HEK293 (cell line): Measurements from ENCODE around the gene PLPP6.

Experiments used
- CTCF ChIA-PET: fragments of 350-600 bp; formaldehyde crosslinking; extraction: SDS; loops from one replicate; lab custom pipeline; 2021; ENCODE audit warnings: antibody characterized with exemption; lab: Yijun Ruan, JAX
- POLR2A ChIA-PET: fragments of 300-600 bp; formaldehyde crosslinking; extraction: SDS; loops from one replicate; lab custom pipeline; 2020; ENCODE audit warnings: antibody characterized with exemption, inconsistent platforms; lab: Yijun Ruan, JAX
- H3K27ac ChIP-seq: fragments of 200-500 bp; sonication (Bioruptor generic); 2 replicates; pipeline ENCODE4 v1.5.1; 2014; ENCODE audit warnings: low read depth, low read length, control low read depth, inconsistent platforms; ENCODE audit errors: extremely low read depth
- H3K36me3 ChIP-seq, 2 experiments: fragments of 200-500 bp in 1 of 2; sonication (Bioruptor generic) in 1 of 2; 1 replicate in 1 of 2; 2 replicates in 1 of 2; pipeline ENCODE4 v1.5.1; 2014 to 2017; ENCODE audit warnings: inconsistent platforms in 2 of 2, low read length in 2 of 2; ENCODE audit not compliant: control insufficient read depth in 2 of 2, insufficient read depth in 1 of 2
- H3K4me1 ChIP-seq: fragments of 200-500 bp; sonication (Bioruptor generic); 2 replicates; pipeline ENCODE4 v1.5.1; 2014; ENCODE audit warnings: mild to moderate bottlenecking, low read length, inconsistent platforms; ENCODE audit not compliant: control insufficient read depth, insufficient read depth
- H3K4me3 ChIP-seq: 2 replicates; pipeline ENCODE4 v1.5.1; 2011; ENCODE audit warnings: low read depth, mild to moderate bottlenecking, control low read depth, low read length, moderate library complexity
- H3K9me3 ChIP-seq: fragments of 200-500 bp; sonication (Bioruptor generic); 2 replicates; pipeline ENCODE4 v1.5.1; 2014; ENCODE audit warnings: low read depth, low read length, inconsistent platforms; ENCODE audit not compliant: control insufficient read depth, insufficient read depth
- EGR2 ChIP-seq: fragments of 450-650 bp; formaldehyde crosslinking; IDR thresholded peaks from 2 replicates; pipeline ENCODE4 v1.5.1; 2016; ENCODE audit warnings: low read depth, missing biosample characterization, missing genetic modification characterization
- KLF10 ChIP-seq: fragments of 450-650 bp; IDR thresholded peaks from 2 replicates; pipeline ENCODE4 v1.5.1; 2018; ENCODE audit warnings: missing biosample characterization, mild to moderate bottlenecking, missing genetic modification characterization
- PRDM10 ChIP-seq: fragments of 450-650 bp; formaldehyde crosslinking; IDR thresholded peaks from 2 replicates; pipeline ENCODE4 v1.5.1; 2016; ENCODE audit warnings: missing biosample characterization, missing genetic modification characterization
- REST ChIP-seq: fragments of 450-650 bp; formaldehyde crosslinking; IDR thresholded peaks from 2 replicates; pipeline ENCODE4 v1.5.1; 2016; ENCODE audit warnings: missing biosample characterization, missing genetic modification characterization
- ZBTB20 ChIP-seq: fragments of 450-650 bp; formaldehyde crosslinking; IDR thresholded peaks from 2 replicates; pipeline ENCODE4 v1.5.1; 2016; ENCODE audit warnings: missing biosample characterization, missing genetic modification characterization
- ZBTB48 ChIP-seq: fragments of 450-650 bp; formaldehyde crosslinking; IDR thresholded peaks from 2 replicates; pipeline ENCODE4 v1.5.1; 2016; ENCODE audit warnings: missing biosample characterization, missing genetic modification characterization
- ZNF121 ChIP-seq: fragments of 450-650 bp; formaldehyde crosslinking; IDR thresholded peaks from 2 replicates; pipeline ENCODE4 v1.5.1; 2016; ENCODE audit warnings: missing biosample characterization, missing genetic modification characterization
- ZNF133 ChIP-seq: fragments of 450-650 bp; formaldehyde crosslinking; IDR thresholded peaks from 2 replicates; pipeline ENCODE4 v1.5.1; 2016; ENCODE audit warnings: missing biosample characterization, missing genetic modification characterization
- ZNF335 ChIP-seq: fragments of 450-650 bp; formaldehyde crosslinking; conservative IDR thresholded peaks from 2 replicates; pipeline ENCODE4 v1.5.1; 2016; ENCODE audit warnings: missing biosample characterization, missing genetic modification characterization
- ZNF341 ChIP-seq: fragments of 450-650 bp; formaldehyde crosslinking; IDR thresholded peaks from 2 replicates; pipeline ENCODE4; 2016; ENCODE audit warnings: low read depth, missing biosample characterization, missing genetic modification characterization
- ZNF37A ChIP-seq: fragments of 450-650 bp; IDR thresholded peaks from 2 replicates; pipeline ENCODE4 v1.5.1; 2018; ENCODE audit warnings: missing biosample characterization, missing genetic modification characterization
- ZNF394 ChIP-seq: fragments of 450-650 bp; formaldehyde crosslinking; IDR thresholded peaks from 2 replicates; pipeline ENCODE4 v1.5.1; 2016; ENCODE audit warnings: missing biosample characterization, missing genetic modification characterization, mild to moderate bottlenecking, moderate library complexity, borderline replicate concordance
- ZNF488 ChIP-seq: fragments of 450-650 bp; formaldehyde crosslinking; IDR thresholded peaks from 2 replicates; pipeline ENCODE4 v1.5.1; 2016; ENCODE audit warnings: missing biosample characterization, missing genetic modification characterization
- ZNF544 ChIP-seq: fragments of 450-650 bp; formaldehyde crosslinking; IDR thresholded peaks from 2 replicates; pipeline ENCODE4 v1.5.0; 2017; ENCODE audit warnings: missing biosample characterization, missing genetic modification characterization
- ZNF558 ChIP-seq: fragments of 450-650 bp; formaldehyde crosslinking; IDR thresholded peaks from 2 replicates; pipeline ENCODE4 v1.5.1; 2016; ENCODE audit warnings: missing biosample characterization, missing genetic modification characterization
- ZNF654 ChIP-seq: fragments of 450-650 bp; formaldehyde crosslinking; IDR thresholded peaks from 2 replicates; pipeline ENCODE4 v1.5.1; 2016; ENCODE audit warnings: low read depth, missing biosample characterization, missing genetic modification characterization
- ZNF660 ChIP-seq: fragments of 450-650 bp; IDR thresholded peaks from 2 replicates; pipeline ENCODE4 v1.5.1; 2018; ENCODE audit warnings: missing biosample characterization, mild to moderate bottlenecking, missing genetic modification characterization
- ZSCAN16 ChIP-seq: fragments of 450-650 bp; formaldehyde crosslinking; IDR thresholded peaks from 2 replicates; pipeline ENCODE4 v1.5.1; 2016; ENCODE audit warnings: missing biosample characterization, missing genetic modification characterization
- TF ChIP-seq, protein P1 (sequence below): fragments of 450-650 bp; formaldehyde crosslinking; IDR thresholded peaks from 2 replicates; pipeline ENCODE4 v1.5.1; 2016; ENCODE audit warnings: missing biosample characterization, missing genetic modification characterization
- TF ChIP-seq, protein P2 (sequence below): fragments of 450-650 bp; formaldehyde crosslinking; IDR thresholded peaks from 2 replicates; pipeline ENCODE4 v1.5.1; 2016; ENCODE audit warnings: missing biosample characterization, missing genetic modification characterization
- TF ChIP-seq, protein P3 (sequence below): sonication (generic); formaldehyde crosslinking; IDR thresholded peaks from 2 replicates; pipeline ENCODE4 v1.8.1; 2022; ENCODE audit warnings: mild to moderate bottlenecking, moderate library complexity, missing genetic modification reagents
- TF ChIP-seq, protein P4 (sequence below): fragments of 450-650 bp; formaldehyde crosslinking; IDR thresholded peaks from 2 replicates; pipeline ENCODE4 v1.5.1; 2016; ENCODE audit warnings: missing biosample characterization, missing genetic modification characterization

The PLPP6 gene

DNA sequence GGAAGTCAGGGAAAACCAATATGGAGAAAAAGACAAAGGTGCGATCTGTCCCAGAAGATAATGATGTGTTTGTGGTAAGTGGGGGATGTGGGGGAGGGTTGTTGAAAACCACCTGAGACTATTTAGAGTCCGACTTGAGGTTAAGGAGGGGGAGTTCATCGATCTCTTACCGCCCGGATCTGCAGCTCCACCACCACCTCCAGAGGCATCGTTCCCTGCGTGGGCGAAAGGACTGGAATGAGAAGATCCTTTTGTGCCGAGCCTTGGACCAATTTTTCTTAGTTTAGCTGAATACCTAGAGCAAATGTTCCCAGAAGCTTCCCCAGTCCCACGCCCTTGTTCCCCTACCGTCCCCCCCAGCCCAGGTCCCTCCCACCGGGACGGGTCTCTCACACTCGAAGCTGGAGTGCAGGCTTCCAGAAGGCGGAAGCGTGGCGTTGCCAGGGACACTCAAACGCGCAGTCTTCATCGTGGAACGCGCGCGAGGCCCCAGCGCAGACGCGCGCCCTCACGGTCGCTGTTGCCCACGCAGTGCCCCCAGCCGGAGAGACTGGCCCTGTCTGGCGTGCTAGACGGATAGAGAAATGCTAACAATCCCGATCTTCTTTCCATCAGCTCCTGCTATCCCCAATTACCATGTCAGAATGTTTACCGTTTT is 4.1 kb downstream of the PLPP6 start, which contains the start of gene SPATA6L:
TSS of gene SPATA6L (minus strand) at position 439 of the 658 bp plus-strand sequence. CDS start at position 209, 230 bp downstream.
- H3K36me3 ChIP-seq = no peaks in the 10 kb centered on the region
- H3K4me3 ChIP-seq = peak within 1 kb of the TSS; percentile 43
- H3K4me1 ChIP-seq = peaks cover 5% of the 10 kb centered on the region
- no peaks in the 10 kb centered on the region for H3K9me3 ChIP-seq
- POLR2A ChIA-PET = interaction anchor here (0.6 to 2.7 kb wide), 10 partner anchors 11 to 963 kb away, joined by 3 to 20 read pairs (median 4); partner anchors contain the start of genes AK3, CDC37L1 and RIC1
- CTCF ChIA-PET = interaction anchor here (0.7 to 1.5 kb wide), 7 partner anchors 9 to 280 kb away, joined by 3 to 7 read pairs (median 4); no protein-coding TSS in a partner anchor
- H3K27ac ChIP-seq = no peak within 1 kb of the TSS; the same call in 1 of the 2 replicates
- TF ChIP-seq, protein P1, sequence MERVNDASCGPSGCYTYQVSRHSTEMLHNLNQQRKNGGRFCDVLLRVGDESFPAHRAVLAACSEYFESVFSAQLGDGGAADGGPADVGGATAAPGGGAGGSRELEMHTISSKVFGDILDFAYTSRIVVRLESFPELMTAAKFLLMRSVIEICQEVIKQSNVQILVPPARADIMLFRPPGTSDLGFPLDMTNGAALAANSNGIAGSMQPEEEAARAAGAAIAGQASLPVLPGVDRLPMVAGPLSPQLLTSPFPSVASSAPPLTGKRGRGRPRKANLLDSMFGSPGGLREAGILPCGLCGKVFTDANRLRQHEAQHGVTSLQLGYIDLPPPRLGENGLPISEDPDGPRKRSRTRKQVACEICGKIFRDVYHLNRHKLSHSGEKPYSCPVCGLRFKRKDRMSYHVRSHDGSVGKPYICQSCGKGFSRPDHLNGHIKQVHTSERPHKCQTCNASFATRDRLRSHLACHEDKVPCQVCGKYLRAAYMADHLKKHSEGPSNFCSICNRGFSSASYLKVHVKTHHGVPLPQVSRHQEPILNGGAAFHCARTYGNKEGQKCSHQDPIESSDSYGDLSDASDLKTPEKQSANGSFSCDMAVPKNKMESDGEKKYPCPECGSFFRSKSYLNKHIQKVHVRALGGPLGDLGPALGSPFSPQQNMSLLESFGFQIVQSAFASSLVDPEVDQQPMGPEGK = peak; percentile 78
- TF ChIP-seq ZBTB48 (tag by site-specific recombination) (0 out of 2 replicates have a peak, but pooled peaks have one; percentile 32), ZNF121 (tag by site-specific recombination) (no peak), PRDM10 (tag by site-specific recombination) (peak; percentile 50), ZSCAN16 (tag by site-specific recombination) (no peak), REST (tag by site-specific recombination) (no peak), ZNF660 (tag by site-specific recombination) (0 out of 2 replicates have a peak, but pooled peaks have one; percentile 21), ZNF133 (tag by site-specific recombination) (no peak), ZNF341 (tag by site-specific recombination) (peak; percentile 30), ZNF488 (tag by site-specific recombination) (no peak), ZNF394 (tag by site-specific recombination) (no peak), ZNF558 (tag by site-specific recombination) (no peak), ZNF335 (tag by site-specific recombination) (peak; percentile 63), ZNF544 (tag by site-specific recombination) (no peak), ZNF37A (no peak), EGR2 (tag by site-specific recombination) (peak; percentile 89), KLF10 (tag by site-specific recombination) (no peak), ZNF654 (tag by site-specific recombination) (no peak), ZBTB20 (tag by site-specific recombination) (0 out of 2 replicates have a peak, but pooled peaks have one; percentile 24)
- TF ChIP-seq, protein P2, sequence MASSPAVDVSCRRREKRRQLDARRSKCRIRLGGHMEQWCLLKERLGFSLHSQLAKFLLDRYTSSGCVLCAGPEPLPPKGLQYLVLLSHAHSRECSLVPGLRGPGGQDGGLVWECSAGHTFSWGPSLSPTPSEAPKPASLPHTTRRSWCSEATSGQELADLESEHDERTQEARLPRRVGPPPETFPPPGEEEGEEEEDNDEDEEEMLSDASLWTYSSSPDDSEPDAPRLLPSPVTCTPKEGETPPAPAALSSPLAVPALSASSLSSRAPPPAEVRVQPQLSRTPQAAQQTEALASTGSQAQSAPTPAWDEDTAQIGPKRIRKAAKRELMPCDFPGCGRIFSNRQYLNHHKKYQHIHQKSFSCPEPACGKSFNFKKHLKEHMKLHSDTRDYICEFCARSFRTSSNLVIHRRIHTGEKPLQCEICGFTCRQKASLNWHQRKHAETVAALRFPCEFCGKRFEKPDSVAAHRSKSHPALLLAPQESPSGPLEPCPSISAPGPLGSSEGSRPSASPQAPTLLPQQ = no peak
- TF ChIP-seq, protein P3, sequence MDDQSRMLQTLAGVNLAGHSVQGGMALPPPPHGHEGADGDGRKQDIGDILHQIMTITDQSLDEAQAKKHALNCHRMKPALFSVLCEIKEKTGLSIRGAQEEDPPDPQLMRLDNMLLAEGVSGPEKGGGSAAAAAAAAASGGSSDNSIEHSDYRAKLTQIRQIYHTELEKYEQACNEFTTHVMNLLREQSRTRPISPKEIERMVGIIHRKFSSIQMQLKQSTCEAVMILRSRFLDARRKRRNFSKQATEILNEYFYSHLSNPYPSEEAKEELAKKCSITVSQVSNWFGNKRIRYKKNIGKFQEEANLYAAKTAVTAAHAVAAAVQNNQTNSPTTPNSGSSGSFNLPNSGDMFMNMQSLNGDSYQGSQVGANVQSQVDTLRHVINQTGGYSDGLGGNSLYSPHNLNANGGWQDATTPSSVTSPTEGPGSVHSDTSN (CRISPR knock-in tag) = no peak
- TF ChIP-seq, protein P4, sequence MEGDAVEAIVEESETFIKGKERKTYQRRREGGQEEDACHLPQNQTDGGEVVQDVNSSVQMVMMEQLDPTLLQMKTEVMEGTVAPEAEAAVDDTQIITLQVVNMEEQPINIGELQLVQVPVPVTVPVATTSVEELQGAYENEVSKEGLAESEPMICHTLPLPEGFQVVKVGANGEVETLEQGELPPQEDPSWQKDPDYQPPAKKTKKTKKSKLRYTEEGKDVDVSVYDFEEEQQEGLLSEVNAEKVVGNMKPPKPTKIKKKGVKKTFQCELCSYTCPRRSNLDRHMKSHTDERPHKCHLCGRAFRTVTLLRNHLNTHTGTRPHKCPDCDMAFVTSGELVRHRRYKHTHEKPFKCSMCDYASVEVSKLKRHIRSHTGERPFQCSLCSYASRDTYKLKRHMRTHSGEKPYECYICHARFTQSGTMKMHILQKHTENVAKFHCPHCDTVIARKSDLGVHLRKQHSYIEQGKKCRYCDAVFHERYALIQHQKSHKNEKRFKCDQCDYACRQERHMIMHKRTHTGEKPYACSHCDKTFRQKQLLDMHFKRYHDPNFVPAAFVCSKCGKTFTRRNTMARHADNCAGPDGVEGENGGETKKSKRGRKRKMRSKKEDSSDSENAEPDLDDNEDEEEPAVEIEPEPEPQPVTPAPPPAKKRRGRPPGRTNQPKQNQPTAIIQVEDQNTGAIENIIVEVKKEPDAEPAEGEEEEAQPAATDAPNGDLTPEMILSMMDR (tag by site-specific recombination) = peak; percentile 61
